Testis (tissue), 2 donors: ENCODE data around the gene IL18.

Experiments used
- POLR2A ChIP-seq: fragments of 450-650 bp; IDR thresholded peaks from one replicate; pipeline ENCODE4 v1.6.1; 2017; ENCODE audit warnings: antibody characterized with exemption, mild to moderate bottlenecking, moderate library complexity
- TF ChIP-seq, protein P1 (sequence below), 3 experiments: fragments of 450-650 bp in 2 of 3; fragments of 200-600 bp in 1 of 3; sonication (generic) in 1 of 3; IDR thresholded peaks; one replicate each; pipeline ENCODE4 v1.5.1; 2016 to 2019; ENCODE audit warnings: antibody characterized with exemption in 3 of 3, mild to moderate bottlenecking in 2 of 3, moderate library complexity in 1 of 3

DNA sequence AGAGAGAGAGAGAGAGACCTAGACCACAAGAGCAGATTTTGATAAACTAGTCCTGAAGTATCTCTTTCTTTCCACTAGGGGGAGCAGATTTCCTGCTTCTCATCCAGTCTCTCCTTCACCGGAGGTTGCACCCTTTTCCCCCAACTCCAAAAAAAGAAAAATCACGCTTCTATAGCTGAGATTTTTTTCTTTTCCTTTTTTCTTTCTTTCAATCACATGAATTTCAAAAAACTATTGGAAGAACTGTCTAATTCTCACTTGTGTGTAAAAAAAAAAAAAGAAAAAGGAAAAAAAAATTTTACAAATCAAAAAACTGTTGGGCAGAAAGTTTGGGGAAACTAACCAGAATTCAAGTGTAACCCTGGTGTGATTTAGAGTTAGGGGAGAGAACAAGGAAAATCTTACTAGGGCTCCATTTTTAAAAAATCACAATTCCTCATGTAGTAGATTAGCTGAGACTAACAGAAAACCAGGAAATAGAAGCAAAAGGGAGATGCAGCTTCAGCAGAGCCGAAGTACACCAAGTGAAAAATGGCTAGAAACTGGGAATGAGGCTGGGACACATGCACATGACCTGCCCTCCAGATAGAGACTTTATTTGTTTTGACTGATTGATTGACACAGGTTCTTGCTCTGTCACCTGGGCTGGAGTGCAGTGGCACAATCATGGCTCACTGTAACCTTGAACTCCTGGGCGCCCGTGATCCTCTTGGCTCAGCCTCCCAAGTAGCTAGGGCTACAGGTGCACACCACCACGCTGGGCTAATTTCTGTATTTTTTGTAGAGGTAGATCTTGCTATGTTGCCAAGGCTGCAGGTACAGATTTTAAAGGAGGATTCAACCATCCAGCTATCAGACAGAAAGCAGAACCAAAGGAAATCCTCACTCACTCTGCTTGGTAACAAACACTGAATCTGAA lies 50.1 kb downstream of the IL18 start:
- TF ChIP-seq, protein P1, sequence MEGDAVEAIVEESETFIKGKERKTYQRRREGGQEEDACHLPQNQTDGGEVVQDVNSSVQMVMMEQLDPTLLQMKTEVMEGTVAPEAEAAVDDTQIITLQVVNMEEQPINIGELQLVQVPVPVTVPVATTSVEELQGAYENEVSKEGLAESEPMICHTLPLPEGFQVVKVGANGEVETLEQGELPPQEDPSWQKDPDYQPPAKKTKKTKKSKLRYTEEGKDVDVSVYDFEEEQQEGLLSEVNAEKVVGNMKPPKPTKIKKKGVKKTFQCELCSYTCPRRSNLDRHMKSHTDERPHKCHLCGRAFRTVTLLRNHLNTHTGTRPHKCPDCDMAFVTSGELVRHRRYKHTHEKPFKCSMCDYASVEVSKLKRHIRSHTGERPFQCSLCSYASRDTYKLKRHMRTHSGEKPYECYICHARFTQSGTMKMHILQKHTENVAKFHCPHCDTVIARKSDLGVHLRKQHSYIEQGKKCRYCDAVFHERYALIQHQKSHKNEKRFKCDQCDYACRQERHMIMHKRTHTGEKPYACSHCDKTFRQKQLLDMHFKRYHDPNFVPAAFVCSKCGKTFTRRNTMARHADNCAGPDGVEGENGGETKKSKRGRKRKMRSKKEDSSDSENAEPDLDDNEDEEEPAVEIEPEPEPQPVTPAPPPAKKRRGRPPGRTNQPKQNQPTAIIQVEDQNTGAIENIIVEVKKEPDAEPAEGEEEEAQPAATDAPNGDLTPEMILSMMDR (IDR thresholded peaks at IDR 0.05): peak in 2 of 3 experiments; percentile 68 to 78
- TF ChIP-seq POLR2A: no peak
